HUES48 (cell line): ENCODE data around the gene CLTCL1.
"Not testable (repeated sequence)": the region's sequence is repeated elsewhere in the genome, so short reads cannot be mapped to it uniquely, and the experiment has no call there.

Experiments used
- H3K27ac ChIP-seq: one replicate; pipeline ENCODE4 v1.7.0; 2013; ENCODE audit warnings: low read depth, low read length, inconsistent platforms
- H3K27me3 ChIP-seq: 2 replicates; pipeline ENCODE4 v1.6.1; 2013; ENCODE audit warnings: mild to moderate bottlenecking, low read length; ENCODE audit not compliant: control insufficient read depth, insufficient read depth
- H3K36me3 ChIP-seq: 2 replicates; pipeline ENCODE4 v1.6.1; 2013; ENCODE audit warnings: low read length; ENCODE audit not compliant: control insufficient read depth, insufficient read depth
- H3K4me1 ChIP-seq: 2 replicates; pipeline ENCODE4 v1.6.1; 2013; ENCODE audit warnings: mild to moderate bottlenecking, low read length; ENCODE audit not compliant: control insufficient read depth, insufficient read depth
- H3K4me3 ChIP-seq: 2 replicates; pipeline ENCODE4 v1.5.1; 2013; ENCODE audit warnings: mild to moderate bottlenecking, low read depth, low read length
- H3K9ac ChIP-seq: 2 replicates; pipeline ENCODE4 v1.6.1; 2013; ENCODE audit warnings: mild to moderate bottlenecking, low read depth, low read length, moderate library complexity
- H3K9me3 ChIP-seq: 2 replicates; pipeline ENCODE4 v1.6.1; 2013; ENCODE audit warnings: low read length; ENCODE audit not compliant: control insufficient read depth, insufficient read depth

CLTCL1 gene

DNA sequence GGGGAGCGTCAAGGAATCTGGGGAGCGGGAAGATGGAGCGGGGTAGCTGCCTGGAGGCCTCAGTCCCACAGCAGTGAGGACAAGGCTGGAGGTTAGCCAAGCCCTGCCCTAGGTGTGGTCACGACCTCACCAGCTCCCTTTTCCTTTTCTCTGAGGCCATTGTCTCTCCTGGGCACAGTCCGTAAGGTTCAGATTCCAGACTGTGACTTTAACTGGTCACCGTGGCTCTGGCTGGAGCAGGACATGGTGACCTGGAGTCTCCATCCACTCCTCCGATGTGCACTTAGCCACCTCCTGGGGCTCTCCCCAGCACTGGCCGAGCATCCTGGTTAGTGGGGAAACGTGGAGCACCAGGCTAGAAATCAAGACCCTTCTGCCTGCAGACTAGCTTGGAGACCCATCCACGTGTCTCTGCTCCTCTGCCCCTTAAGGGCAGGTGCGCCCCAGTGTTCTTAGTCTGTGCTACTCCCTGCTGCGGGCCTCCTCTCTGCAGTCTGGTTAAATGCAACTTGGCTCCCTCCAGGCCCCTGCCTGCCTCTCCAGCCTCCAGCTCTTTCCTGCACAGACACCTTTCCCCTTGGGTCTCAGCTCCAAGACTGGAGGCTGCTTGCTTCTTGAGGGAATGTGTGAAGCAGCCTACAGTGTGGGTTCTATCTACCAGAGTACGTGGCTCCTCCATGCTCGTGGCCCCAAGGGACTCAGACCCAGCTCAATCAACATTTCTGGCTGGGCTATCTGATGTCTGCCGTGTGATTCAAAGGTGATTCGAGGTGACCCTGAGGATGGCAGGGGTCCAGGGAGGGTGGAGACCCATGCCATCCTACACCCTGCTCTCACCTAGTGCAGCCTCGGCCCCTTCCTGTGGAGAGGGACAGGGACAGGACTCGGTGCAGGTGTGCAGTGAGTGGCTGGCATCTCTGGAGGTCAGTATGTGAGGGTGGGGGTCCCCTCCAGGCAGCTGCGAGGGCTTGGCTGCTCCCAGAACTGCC lies 118.2 kb downstream of the CLTCL1 start:
- Histone ChIP-seq H3K4me1 (peaks cover 38% of the 10 kb centered on the region), H3K9me3 (no peaks in the 10 kb centered on the region), H3K27ac (peak overlapping the region; percentile 84), H3K27me3 (peaks cover 27% of the 10 kb centered on the region), H3K4me3 (peak overlapping the region; percentile 92), H3K36me3 (peaks cover 33% of the 10 kb centered on the region), H3K9ac (no peak overlapping the region)

DNA sequence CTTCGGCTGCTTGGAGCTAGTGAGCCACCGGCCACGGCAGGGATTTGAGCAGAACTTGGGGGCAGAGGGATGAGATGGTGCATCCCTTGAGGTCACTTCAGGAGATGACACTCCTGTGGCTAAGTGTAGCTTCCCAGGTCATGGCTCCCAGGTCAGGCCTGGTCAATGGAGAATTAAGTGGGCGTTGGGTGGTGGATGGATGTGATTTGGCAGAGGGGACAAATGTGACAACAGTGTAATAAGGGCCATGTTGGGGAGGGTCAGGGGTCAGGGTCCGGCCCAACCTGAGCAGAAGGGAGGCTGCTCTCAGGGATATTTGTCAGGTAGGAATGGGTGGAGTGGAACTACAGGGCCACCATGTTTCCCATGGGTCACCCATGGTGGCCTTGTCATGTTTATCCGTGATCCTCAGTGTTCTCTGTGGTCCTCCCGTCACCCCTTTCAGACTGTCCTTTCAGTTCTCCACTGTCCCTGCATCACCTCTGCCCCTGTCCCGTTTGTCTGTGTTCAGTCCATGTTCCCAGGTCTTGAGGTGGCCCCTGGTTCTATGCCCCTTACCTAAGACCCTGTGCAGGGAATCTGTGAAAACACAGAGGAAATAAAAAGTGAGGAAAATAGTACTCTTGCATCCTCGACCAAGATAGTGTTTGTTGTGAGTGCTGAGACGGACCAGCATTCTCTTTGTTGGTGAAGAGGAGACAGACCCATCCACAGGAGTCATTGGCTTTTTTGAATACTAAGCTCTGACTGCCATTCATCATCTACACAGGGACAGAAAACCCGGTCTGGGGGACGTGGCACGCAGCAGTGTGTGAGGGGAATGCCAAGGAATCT lies 119.1 kb downstream of the CLTCL1 start:
- Histone ChIP-seq H3K9ac (peak overlapping the region; percentile 95), H3K4me3 (peak overlapping the region; percentile 92), H3K27me3 (peaks cover 36% of the 10 kb centered on the region), H3K4me1 (peaks cover 38% of the 10 kb centered on the region), H3K27ac (peak overlapping the region; percentile 89), H3K36me3 (peaks cover 32% of the 10 kb centered on the region), H3K9me3 (no peaks in the 10 kb centered on the region)

DNA sequence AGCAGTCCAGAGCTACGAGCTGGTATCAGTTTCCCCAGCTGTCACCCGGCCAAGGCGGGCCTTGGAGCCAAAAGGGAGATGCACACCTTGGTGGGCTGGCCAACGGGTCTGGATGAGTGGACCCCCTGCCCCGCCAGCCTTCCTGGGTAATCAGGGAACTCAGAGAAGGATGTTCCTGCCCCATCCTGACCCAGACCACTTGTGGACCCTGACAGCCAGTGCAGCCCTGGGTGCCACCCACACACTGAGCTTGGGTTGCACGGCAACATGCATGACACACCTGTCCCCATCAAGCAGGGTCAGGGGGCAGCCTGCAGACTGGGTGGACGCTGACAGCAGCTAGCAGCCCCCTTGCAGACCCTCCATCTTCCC lies 121.6 kb downstream of the CLTCL1 start:
- Histone ChIP-seq H3K9ac (no peak overlapping the region), H3K4me1 (peaks cover 30% of the 10 kb centered on the region), H3K27me3 (peaks cover 47% of the 10 kb centered on the region), H3K36me3 (peaks cover 15% of the 10 kb centered on the region), H3K4me3 (peak overlapping the region; percentile 50), H3K9me3 (no peaks in the 10 kb centered on the region), H3K27ac (no peak overlapping the region)

DNA sequence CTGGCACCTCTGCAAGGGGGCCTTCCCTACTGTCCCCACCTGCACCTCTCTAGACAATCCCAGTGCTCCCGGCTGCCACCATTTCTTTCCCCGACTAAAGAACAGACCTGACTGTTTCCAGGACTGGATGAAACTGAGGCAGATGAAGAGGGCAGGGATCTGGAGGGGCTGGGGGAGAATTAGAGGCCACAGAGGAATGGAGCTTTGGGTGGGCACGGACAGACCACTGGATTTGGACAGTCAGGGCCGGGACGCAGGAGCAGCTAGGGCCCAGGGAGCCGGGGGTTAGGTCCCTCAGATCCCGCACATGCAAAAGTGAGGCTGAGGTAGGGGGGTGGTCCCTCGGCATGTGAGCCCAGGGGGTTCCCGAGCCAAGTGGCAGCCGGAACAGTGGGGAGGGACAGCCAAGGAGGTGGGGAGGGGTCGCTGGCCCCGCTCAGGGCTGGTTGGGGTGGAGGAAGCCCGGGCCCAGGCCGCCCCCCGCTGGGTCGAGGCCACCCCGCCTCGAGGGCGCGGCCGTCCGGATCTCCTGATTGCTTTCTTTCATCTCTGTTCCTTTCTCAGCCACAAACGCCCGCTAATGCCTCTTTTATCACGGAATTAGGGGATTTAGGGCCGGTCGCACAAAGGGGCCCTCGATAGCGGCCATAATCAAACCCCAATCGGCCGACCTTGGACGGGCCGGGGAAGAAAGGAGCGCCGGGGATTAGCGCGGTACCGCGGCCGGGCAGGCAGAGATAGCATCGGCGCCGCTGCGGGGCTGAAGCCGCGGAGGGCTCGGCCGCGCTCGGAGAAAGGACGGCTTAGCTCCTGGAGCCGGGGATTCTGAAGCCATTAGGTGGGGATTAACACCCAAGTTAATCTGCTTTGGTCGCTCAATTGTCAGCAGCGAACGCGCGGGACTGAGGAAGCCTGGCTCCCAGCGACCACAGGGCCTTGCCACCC lies 122.2 kb downstream of the CLTCL1 start:
- peak overlapping the region; percentile 50 for H3K4me3 ChIP-seq
- no peaks in the 10 kb centered on the region for H3K9me3 ChIP-seq
- no peak overlapping the region for H3K9ac ChIP-seq
- H3K27me3 ChIP-seq, result peaks cover 47% of the 10 kb centered on the region
- peaks cover 24% of the 10 kb centered on the region for H3K4me1 ChIP-seq
- H3K27ac ChIP-seq, result peak overlapping the region; percentile 21
- H3K36me3 ChIP-seq, result peaks cover 13% of the 10 kb centered on the region

DNA sequence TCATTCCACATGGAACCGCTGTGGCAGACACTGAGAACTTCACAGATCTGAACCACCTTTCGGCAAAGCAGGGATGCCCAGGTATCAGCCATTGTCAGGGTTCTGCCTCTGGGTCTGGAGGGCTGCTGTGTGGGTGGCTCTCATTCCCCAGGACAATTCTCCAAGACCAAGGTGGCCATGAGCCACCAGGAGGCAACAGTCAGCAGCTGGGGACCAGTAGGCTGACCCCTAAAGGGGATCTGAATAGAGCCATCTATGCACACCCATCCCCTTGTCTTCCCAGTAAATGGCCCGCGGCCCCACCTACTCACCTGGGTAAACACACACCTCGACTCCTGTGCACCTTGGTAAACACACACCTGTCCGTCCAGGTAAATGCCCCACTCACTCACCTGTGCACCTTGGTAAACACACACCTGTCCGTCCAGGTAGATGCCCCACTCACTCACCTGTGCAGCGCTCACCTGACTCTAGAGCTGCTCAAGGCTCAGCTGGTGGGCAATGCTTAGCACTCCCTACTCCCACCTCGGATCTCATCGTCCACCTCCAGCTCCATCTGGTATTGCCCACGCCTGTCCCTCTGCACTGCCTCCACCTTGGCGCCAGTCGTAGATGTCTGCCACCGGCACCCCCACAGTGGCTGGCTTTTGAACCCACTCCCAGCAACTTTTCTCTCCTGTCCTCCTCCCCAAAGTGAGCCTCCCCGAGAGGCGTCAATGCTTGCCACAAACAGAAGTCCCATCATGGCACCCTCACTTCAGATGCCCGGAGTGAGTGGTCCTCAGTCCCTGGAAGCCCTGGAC lies 123.2 kb downstream of the CLTCL1 start:
- no peaks in the 10 kb centered on the region for H3K9me3 ChIP-seq
- peaks cover 18% of the 10 kb centered on the region; the same call in 1 of the 2 replicates for H3K4me1 ChIP-seq
- peaks cover 47% of the 10 kb centered on the region for H3K27me3 ChIP-seq
- H3K36me3 ChIP-seq, result peaks cover 4% of the 10 kb centered on the region
- H3K9ac ChIP-seq, result no peak overlapping the region
- H3K27ac ChIP-seq, result no peak overlapping the region
- no peak overlapping the region for H3K4me3 ChIP-seq

DNA sequence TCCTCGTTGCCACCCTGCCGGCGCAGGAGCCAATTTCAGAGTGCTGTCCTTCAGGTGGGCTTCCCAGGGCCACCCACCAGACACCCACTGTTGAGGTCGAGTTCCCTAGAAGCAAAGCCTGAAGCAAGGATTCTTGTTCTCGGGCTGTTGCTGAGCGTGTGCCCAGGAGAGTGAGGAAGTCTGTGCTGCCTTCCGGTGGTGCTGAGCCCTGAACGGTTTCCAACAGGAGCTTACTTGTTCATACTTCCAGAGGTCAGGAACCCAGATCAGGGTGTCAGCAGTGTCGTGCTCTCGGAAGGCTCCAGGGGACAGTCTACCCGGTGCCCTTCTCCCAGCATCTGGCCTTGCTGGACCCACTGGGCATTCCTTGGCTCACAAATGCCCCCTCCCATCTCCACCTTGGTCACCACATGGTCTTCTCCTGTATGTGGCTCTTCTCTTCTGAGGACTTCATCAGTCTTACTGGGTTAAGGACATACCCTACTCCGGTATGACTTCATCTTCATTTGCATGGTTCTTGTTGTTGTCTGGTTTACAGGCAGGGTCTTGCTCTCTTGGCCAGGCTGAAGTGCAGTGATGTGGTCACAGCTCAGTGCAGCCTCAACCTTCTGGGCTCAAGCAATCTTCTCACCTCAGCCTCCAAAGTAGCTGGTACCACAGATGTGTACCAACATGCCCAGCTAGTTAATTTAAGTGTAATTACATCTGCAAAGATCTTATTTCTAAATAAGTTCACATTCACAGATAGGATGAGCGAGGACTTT lies 124.2 kb downstream of the CLTCL1 start:
- Histone ChIP-seq H3K36me3 (no peaks in the 10 kb centered on the region), H3K27ac (no peak overlapping the region), H3K4me1 (peaks cover 9% of the 10 kb centered on the region; the same call in 1 of the 2 replicates), H3K27me3 (peaks cover 47% of the 10 kb centered on the region), H3K9me3 (no peaks in the 10 kb centered on the region), H3K4me3 (no peak overlapping the region), H3K9ac (no peak overlapping the region)

DNA sequence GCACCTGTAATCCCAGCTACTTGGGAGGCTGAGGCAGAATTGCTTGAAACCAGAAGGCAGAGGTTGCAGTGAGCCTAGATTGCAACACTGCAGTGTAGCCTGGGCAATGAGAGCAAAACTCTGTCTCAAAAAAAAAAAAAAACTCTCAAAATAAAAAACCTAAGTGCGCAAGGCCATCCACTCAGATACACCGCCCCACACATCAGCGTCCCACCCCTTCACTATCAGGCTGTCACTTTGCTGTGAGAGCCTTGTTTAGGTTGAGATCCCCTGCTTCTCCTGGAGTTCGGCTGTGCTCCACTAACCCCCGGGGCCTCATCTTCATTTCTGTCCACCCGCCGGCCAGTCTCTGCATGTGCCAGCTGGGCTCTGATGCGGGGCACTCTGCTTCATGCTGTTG lies 125.1 kb downstream of the CLTCL1 start:
- Histone ChIP-seq H3K9ac (no peak overlapping the region), H3K27ac (no peak overlapping the region), H3K4me3 (no peak overlapping the region), H3K27me3 (peaks cover 49% of the 10 kb centered on the region), H3K4me1 (peaks cover 8% of the 10 kb centered on the region; the same call in 1 of the 2 replicates), H3K9me3 (no peaks in the 10 kb centered on the region), H3K36me3 (no peaks in the 10 kb centered on the region)

DNA sequence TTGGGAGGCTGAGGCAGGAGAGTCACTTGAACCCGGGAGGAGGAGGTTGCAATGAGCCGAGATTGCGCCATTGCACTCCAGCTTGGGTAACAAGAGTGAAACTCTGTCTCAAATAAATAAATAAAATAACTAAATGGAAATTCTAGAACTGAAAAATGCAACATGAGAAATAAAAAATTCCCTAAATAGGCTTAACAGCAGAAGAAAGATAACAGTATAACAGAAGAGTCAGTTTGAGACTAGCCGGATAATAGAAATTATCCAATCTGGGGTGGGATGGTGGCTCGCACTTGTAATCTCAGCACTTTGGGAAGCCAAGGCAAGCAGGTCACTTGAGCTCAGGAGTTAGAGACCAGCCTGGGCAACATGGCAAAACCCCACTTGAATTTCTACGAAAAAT lies 127.1 kb downstream of the CLTCL1 start:
- Histone ChIP-seq H3K36me3 (no peaks in the 10 kb centered on the region), H3K27me3 (peaks cover 33% of the 10 kb centered on the region), H3K9ac (no peak overlapping the region), H3K27ac (no peak overlapping the region), H3K9me3 (no peaks in the 10 kb centered on the region), H3K4me3 (no peak overlapping the region), H3K4me1 (no peaks in the 10 kb centered on the region)

DNA sequence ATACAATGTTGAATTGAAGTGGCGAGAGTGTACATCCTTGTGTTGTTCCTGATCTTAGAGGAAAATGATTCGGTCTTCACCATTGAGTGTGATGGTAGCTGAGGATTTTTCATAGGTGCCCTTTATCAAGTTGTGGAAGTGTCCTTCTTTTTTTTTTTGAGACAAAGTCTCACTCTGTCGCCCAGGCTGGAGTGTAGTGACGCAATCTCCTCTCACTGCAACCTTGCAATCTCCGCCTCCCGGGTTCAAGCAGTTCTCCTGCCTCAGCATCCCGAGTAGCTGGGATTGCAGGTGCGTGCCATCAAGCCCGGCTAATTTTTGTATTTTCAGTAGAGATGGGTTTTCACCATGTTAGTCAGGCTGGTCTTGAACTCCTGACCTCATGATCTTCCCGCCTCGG lies 132.9 kb downstream of the CLTCL1 start:
- not testable (repeated sequence) for H3K4me1 ChIP-seq, H3K36me3 ChIP-seq, H3K9ac ChIP-seq, H3K27ac ChIP-seq, H3K27me3 ChIP-seq, H3K9me3 ChIP-seq, H3K4me3 ChIP-seq
